HG03025 (cell line): ENCODE measurements around the gene PKD1.
"Not testable (repeated sequence)": the region's sequence is repeated elsewhere in the genome, so short reads cannot be mapped to it uniquely, and the experiment has no call there.

Source experiments
- ATAC-seq: cut with Tn5 transposase; IDR thresholded peaks from one replicate; pipeline ENCODE4 v1.9.1; 2021; ENCODE audit warnings: mild to moderate bottlenecking, moderate library complexity; ENCODE audit not compliant: unreplicated experiment, low FRiP score

PKD1 gene

GRCh38 chr16:2126161-2126743 is 9.4 kb downstream of the PKD1 start:
- not testable (repeated sequence) for ATAC-seq

DNA sequence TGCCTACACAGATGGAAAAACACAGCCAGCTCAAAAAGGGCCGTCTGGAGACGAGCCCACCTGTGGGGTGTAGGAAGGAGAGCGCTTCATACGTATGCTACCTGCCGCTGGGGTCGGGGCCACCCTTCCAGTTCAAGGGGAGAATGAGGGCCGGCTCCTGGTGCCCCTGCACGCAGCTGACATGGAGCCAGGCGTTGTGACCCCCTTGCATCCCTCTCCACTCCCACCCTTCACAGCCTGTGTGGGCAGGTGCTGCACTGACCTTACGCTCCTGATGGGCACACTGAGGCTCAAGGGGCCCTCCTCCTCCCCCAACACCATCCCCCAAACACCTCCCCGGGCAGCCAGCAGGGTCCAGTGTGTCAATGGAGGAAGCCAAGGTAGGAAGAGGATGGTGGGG is 10.1 kb downstream of the PKD1 start:
- ATAC-seq, result not testable (repeated sequence)

- not testable (repeated sequence) for ATAC-seq
Measured at GRCh38 chr16:2124694-2125444, 10.8 kb downstream of the PKD1 start.

GRCh38 chr16:2124377-2124693 is 11.4 kb downstream of the PKD1 start:
- not testable (repeated sequence) for ATAC-seq

GRCh38 chr16:2123706-2124376 is 11.9 kb downstream of the PKD1 start:
- not testable (repeated sequence) for ATAC-seq

GRCh38 chr16:2122934-2123683 is 12.6 kb downstream of the PKD1 start:
- not testable (repeated sequence) for ATAC-seq

DNA sequence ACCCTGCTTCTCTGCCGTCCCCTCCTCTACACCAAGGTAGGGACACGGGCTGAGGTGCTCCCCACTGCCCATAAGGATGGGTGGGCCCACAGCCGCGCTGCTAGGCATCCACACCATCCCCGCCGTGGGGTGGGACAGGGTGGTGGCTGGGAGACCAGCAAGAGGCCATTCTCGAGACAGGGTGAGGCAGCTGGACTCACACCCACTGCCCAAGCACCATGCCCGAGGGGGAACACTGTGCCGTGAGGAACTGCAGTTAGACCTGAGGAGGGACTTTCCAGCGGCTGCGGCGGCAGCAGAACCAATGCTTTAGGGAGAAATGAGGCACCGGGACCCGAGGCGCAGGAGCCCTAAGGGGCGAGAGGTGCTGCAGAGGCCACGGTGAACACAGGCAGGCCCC is 13.3 kb downstream of the PKD1 start:
- ATAC-seq, result no peak

- ATAC-seq, result no peak
Measured at GRCh38 chr16:2121853-2122252, 13.8 kb downstream of the PKD1 start.

DNA sequence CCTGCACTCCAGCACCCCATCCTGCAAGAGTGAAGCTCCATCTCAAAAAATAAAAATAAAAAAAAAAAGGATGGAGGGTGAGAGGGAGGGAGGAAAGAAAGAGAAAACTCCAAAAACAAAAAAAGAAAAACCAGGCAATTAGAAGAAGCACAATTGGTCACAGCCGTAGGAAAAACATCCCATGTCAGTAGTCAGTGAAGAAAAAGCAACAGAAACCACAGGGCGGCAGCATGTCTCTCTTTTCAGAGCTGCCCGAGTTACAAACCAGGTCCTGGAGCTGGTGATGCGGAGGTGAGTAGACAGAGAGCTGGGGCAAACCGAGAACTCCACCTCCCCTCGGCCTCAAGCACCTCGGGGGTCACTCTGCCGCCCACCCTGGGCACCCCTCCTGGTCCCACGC is 14.4 kb downstream of the PKD1 start:
- not testable (repeated sequence) for ATAC-seq

GRCh38 chr16:2117960-2118722 is 17.6 kb downstream of the PKD1 start:
- ATAC-seq, result not testable (repeated sequence)

DNA sequence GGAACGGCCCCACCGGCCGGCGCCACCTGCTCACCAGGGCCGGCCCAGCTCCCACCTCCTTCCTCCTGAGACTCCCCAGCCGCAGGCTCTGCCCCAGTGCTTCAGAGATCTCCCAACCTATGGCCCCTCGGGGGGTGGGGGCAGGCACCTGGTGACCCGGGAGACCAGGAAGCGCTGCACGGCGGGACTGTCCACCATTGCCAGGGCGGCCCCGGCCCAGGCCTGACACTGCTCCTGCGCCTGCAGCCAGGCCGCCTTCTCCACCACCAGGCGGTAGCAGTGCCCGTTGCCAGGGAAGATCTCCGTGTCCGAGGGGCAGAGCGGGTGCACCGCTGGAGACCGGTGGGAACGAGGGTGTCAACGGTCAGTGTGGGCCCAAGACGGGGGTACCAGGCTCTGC is 18.4 kb downstream of the PKD1 start:
- not testable (repeated sequence) for ATAC-seq

GRCh38 chr16:2116428-2116827 is 19.3 kb downstream of the PKD1 start:
- not testable (repeated sequence) for ATAC-seq

DNA sequence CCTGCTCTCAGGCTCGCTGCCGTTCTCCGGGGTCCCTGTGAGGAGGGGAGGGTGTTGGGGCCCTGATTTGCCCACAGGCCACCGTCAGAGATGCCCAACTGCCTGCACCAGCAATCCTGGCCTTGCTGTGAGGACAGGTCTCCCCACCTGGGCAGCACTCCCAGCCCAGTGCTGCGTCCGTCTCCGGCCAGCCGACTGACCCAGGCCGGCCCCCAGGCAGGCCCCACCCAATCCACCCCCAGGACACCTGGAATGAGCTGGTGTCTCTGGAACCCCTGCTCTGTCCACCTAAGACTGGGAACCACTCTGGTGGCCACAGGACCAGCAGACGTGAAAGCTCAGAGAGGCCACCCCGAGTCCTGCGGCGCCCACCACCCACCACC is 20.1 kb downstream of the PKD1 start:
- no peak for ATAC-seq

GRCh38 chr16:2114885-2115590 is 20.7 kb downstream of the PKD1 start:
- ATAC-seq, result not testable (repeated sequence)

DNA sequence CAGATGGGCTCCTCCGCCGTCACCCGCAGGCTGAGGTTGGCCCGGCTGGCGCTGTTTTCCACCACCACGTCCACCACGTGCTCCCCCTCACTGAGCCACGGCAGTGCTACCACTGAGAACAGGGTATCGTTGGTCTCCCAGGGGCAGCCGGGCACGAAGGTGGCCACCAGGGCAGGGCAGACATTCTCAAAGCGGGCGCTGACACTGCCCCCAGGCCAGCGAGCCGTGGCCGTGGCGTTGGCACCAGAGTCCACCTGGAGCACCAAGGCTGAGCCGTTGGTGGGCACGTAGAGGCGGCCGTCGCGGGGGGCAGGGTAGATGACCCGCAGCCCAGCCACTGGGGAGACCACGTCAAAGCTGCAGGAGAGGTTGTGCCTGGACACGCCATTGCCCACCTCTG is 21.5 kb downstream of the PKD1 start:
- ATAC-seq, result not testable (repeated sequence)

DNA sequence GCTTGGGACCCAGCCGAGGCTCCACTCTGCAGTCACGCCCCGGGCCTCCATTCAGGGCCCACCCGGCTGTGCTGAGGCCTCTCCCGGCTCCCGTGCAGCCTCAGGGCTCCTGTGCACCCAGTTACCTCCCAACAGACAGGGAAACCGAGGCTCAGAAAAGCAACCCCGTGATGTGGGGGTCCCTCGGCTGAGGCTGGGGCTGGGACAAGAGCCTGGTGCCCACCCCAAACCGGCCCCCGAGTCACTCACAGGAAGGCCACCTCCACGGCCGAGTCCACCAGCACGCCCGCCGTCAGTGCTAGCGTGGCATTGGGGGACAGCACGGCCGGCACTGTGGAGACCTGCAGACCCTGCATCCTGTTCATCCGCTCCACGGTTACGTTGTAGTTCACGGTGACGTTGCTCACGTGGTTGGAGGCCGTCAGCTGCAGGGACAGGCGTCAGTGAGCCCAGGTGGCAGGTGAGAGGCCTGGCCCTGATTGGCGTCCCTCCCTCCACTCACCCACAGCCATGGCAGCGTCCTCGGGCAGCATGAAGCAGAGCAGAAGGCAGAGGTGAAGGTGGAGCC is 23.1 kb downstream of the PKD1 start:
- not testable (repeated sequence) for ATAC-seq

- ATAC-seq, result not testable (repeated sequence)
Measured at GRCh38 chr16:2111412-2112335, 24.0 kb downstream of the PKD1 start.

GRCh38 chr16:2111009-2111353 is 24.7 kb downstream of the PKD1 start:
- not testable (repeated sequence) for ATAC-seq
